ENCODE measurements around the gene LRFN5. TPM values are rescaled to one million over a fixed set of nuclear protein-coding genes. Genes with fewer than 3 reads are reported as not detected.

LRFN5 gene
- polyA plus RNA-seq, 3 donors: not detected

DNA sequence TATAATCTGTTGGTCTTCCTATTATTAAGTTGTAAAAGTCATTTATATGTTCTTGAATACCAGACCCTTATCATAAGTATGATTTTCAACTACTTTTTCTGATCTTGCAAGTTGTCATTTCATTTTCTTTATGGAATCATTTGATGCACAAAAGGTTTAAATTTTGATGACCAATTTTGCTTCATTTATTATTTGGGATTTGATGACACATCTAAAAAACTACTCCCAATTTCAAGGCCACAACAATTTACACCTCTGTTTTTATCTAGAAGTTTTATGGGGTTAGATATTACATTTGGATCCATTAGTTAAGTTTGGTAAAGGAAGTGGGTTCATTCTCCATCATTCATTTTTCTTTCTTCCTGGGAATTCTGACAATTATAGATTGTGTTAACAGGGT lies 259.2 kb downstream of the LRFN5 start:
- Histone ChIP-seq H3K4me2 (replicated peaks; ENCODE audit: extremely low read depth, low read length, poor library complexity, severe bottlenecking) (no peak overlapping the region), H3K4me1 (ENCODE audit: control insufficient read depth in 1 of 2, insufficient read depth in 2 of 2, low read length in 2 of 2) (no peaks in the 10 kb centered on the region), H3K27me3 (ENCODE audit: control insufficient read depth in 2 of 2, insufficient read depth in 2 of 2, low read length in 2 of 2) (no peaks in the 10 kb centered on the region), H3K9me3 (replicated peaks in 1 of 2; ENCODE audit: control insufficient read depth in 1 of 2, insufficient read depth in 1 of 2, low read length in 2 of 2) (peaks cover 0 to 3% of the 10 kb centered on the region in 2 donors), H3K9ac (ENCODE audit: insufficient read depth, low read length, poor library complexity, severe bottlenecking) (no peak overlapping the region), H3K36me3 (replicated peaks in 1 of 2; ENCODE audit: control insufficient read depth in 1 of 2, insufficient read depth in 2 of 2, low read length in 2 of 2) (no peaks in the 10 kb centered on the region), H2AFZ (ENCODE audit: insufficient read depth, low read depth, low read length, poor library complexity, severe bottlenecking) (no peak overlapping the region), H3K79me2 (ENCODE audit: insufficient read depth, low read length) (no peaks in the 10 kb centered on the region), H3K27ac (ENCODE audit: low read depth in 1 of 2, low read length in 2 of 2) (no peak overlapping the region), H4K20me1 (ENCODE audit: insufficient read depth, low read length) (no peaks in the 10 kb centered on the region), H3K4me3 (replicated peaks in 1 of 3; ENCODE audit: low read depth in 2 of 3, low read length in 3 of 3) (no peak overlapping the region)
- peaks cover 0 to 4% (median 2%) of the 10 kb centered on the region in 7 donors for H3K9me3 Mint-ChIP-seq
- intact Hi-C loops (cut with micrococcal nuclease): no loop called here
- no peak overlapping the region for H3K4me3 Mint-ChIP-seq
- no peak for DNase-seq
- no peak for TF ChIP-seq CTCF (IDR thresholded peaks at IDR 0.05)
- no peaks in the 10 kb centered on the region for H3K4me1 Mint-ChIP-seq
- no peaks in the 10 kb centered on the region for H3K27me3 Mint-ChIP-seq (ENCODE audit: low read depth in 3 of 3)
- no peak overlapping the region for H3K27ac Mint-ChIP-seq
- no peaks in the 10 kb centered on the region for H3K36me3 Mint-ChIP-seq

- no peaks in the 10 kb centered on the region for H4K20me1 ChIP-seq (ENCODE audit: insufficient read depth, low read length)
- H3K36me3 ChIP-seq (replicated peaks in 1 of 2; ENCODE audit: control insufficient read depth in 1 of 2, insufficient read depth in 2 of 2, low read length in 2 of 2): no peaks in the 10 kb centered on the region
- H3K4me1 Mint-ChIP-seq: no peaks in the 10 kb centered on the region
- H3K9me3 ChIP-seq (replicated peaks in 1 of 2; ENCODE audit: control insufficient read depth in 1 of 2, insufficient read depth in 1 of 2, low read length in 2 of 2): no peaks in the 10 kb centered on the region
- H3K27me3 Mint-ChIP-seq (ENCODE audit: low read depth in 3 of 3): no peaks in the 10 kb centered on the region
- no CpG with 5 or more reads among the region's 3 CpGs for WGBS (ENCODE audit: insufficient coverage)
- no peaks in the 10 kb centered on the region for H3K79me2 ChIP-seq (ENCODE audit: insufficient read depth, low read length)
- H3K4me3 ChIP-seq (replicated peaks in 1 of 3; ENCODE audit: low read depth in 2 of 3, low read length in 3 of 3): no peak overlapping the region
- no peak overlapping the region for H3K9ac ChIP-seq (ENCODE audit: insufficient read depth, low read length, poor library complexity, severe bottlenecking)
- no peak overlapping the region for H2AFZ ChIP-seq (ENCODE audit: insufficient read depth, low read depth, low read length, poor library complexity, severe bottlenecking)
- H3K27ac ChIP-seq (ENCODE audit: low read depth in 1 of 2, low read length in 2 of 2): no peak overlapping the region
- intact Hi-C loops (cut with micrococcal nuclease): no loop called here
- no peak for DNase-seq
- H3K4me1 ChIP-seq (ENCODE audit: control insufficient read depth in 1 of 2, insufficient read depth in 2 of 2, low read length in 2 of 2): no peaks in the 10 kb centered on the region
- H3K4me3 Mint-ChIP-seq: no peak overlapping the region
- peaks cover 0 to 3% (median 0%) of the 10 kb centered on the region in 7 donors for H3K9me3 Mint-ChIP-seq
- H3K27ac Mint-ChIP-seq: no peak overlapping the region
- no peak for TF ChIP-seq CTCF (IDR thresholded peaks at IDR 0.05)
- no peaks in the 10 kb centered on the region for H3K36me3 Mint-ChIP-seq
- no peaks in the 10 kb centered on the region for H3K27me3 ChIP-seq (ENCODE audit: control insufficient read depth in 2 of 2, insufficient read depth in 2 of 2, low read length in 2 of 2)
- no peak overlapping the region for H3K4me2 ChIP-seq (replicated peaks; ENCODE audit: extremely low read depth, low read length, poor library complexity, severe bottlenecking)
Measured at GRCh38 chr14:41868396-41868795, 261.7 kb downstream of the LRFN5 start.
